Measurements from ENCODE around the gene PKIB. TPM values are rescaled to one million over a fixed set of nuclear protein-coding genes. Genes with fewer than 3 reads are reported as not detected.
A peak's percentile ranks its signal among the peaks of the same experiment; 100 is the strongest.

The PKIB gene
- total and polyA plus RNA-seq, 10 of the 15 experiments (the other 5 are each of a cell fraction or from before 2014, with no cell fraction given): 0.20 to 1.8 (median 0.87) TPM

DNA sequence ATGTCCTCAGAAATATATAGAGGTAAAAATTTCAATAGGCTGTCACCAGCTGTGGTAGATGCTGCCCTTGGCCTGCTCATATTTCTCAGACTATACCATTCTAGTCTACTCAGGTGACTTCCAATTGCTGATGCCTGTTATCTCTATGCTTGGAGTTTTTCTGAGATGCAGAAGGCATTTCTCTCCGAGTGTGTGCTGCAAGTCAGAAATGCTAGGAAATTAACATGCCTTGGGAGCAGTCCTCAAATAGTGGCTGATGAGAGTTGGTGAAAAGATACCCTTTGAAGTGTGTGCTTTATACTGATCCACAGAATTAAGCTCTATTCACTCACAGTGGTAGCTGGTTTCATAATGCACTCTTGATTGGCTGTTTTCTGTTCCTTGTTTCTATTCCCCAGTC, 43.2 kb upstream of the PKIB start:
- DNase-seq (ENCODE audit: low read depth, low spot score) (no peak), FAIRE-seq (no peak), ATAC-seq (peak; percentile 15; the same call in 1 of the 3 replicates)
- no peaks in the 10 kb centered on the region for H3K27me3 ChIP-seq (replicated peaks in 1 of 2; ENCODE audit: control insufficient read depth in 2 of 2, insufficient read depth in 2 of 2, low read length in 1 of 2)
- no peak overlapping the region for H2AFZ ChIP-seq (ENCODE audit: control insufficient read depth, low read depth, low read length)
- CTCF ChIA-PET: interaction anchor here (1.5 kb wide), 1 partner anchor 163 kb away, joined by 4 read pairs; no protein-coding TSS in a partner anchor
- TF ChIP-seq FOXK2 (IDR thresholded peaks at IDR 0.05) (peak; percentile 59; the same call in 1 of the 2 replicates), BHLHE40 (IDR thresholded peaks at IDR 0.05; ENCODE audit: borderline replicate concordance in 1 of 2, low read depth in 2 of 2, low read length in 1 of 2) (0 out of 4 replicates have a peak, but pooled peaks of 1 of the 2 experiments have one; percentile 6), CREM (IDR thresholded peaks at IDR 0.05; ENCODE audit: low read depth) (no peak), EP300 (IDR thresholded peaks at IDR 0.05; ENCODE audit: borderline replicate concordance in 1 of 2, control insufficient read depth in 1 of 2, low read depth in 2 of 2, low read length in 2 of 2) (no peak)
- TF ChIP-seq, protein P1, sequence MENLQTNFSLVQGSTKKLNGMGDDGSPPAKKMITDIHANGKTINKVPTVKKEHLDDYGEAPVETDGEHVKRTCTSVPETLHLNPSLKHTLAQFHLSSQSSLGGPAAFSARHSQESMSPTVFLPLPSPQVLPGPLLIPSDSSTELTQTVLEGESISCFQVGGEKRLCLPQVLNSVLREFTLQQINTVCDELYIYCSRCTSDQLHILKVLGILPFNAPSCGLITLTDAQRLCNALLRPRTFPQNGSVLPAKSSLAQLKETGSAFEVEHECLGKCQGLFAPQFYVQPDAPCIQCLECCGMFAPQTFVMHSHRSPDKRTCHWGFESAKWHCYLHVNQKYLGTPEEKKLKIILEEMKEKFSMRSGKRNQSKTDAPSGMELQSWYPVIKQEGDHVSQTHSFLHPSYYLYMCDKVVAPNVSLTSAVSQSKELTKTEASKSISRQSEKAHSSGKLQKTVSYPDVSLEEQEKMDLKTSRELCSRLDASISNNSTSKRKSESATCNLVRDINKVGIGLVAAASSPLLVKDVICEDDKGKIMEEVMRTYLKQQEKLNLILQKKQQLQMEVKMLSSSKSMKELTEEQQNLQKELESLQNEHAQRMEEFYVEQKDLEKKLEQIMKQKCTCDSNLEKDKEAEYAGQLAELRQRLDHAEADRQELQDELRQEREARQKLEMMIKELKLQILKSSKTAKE (IDR thresholded peaks at IDR 0.05; ENCODE audit: low read depth, poor library complexity, severe bottlenecking): no peak
- H3K4me3 ChIP-seq: no peak overlapping the region
- no peaks in the 10 kb centered on the region for H4K20me1 ChIP-seq (ENCODE audit: control insufficient read depth, insufficient read depth)
- no peaks in the 10 kb centered on the region for H3K79me2 ChIP-seq (ENCODE audit: control insufficient read depth, insufficient read depth, low read length)
- BruUV-seq (replicated peaks): no TSS peak
- intact Hi-C loops (cut with micrococcal nuclease; ENCODE audit: unreplicated experiment) (no loop called here), in situ Hi-C loops (cut with MboI) (no loop called here)
- H3K4me1 ChIP-seq (ENCODE audit: control insufficient read depth, insufficient read depth, low read length): no peaks in the 10 kb centered on the region
- H3K27ac ChIP-seq (ENCODE audit: control insufficient read depth, insufficient read depth): no peak overlapping the region
- H3K36me3 ChIP-seq (ENCODE audit: control insufficient read depth in 2 of 2, insufficient read depth in 2 of 2, low read length in 1 of 2): no peaks in the 10 kb centered on the region
- POLR2A ChIA-PET: no interaction called here
- no peak overlapping the region for H3K4me2 ChIP-seq (ENCODE audit: control insufficient read depth, insufficient read depth)
- RAD21 ChIA-PET (ENCODE audit: unreplicated experiment): interaction anchor here (1.0 kb wide), 1 partner anchor 43 kb away, joined by 3 read pairs; the partner anchor contains the start of gene PKIB
- H3K9me3 ChIP-seq (replicated peaks; ENCODE audit: control insufficient read depth, insufficient read depth, low read length): no peaks in the 10 kb centered on the region
- H3K9ac ChIP-seq (ENCODE audit: control insufficient read depth, insufficient read depth, low read length): no peak overlapping the region
- SMC1A ChIA-PET (ENCODE audit: uncharacterized antibody, unreplicated experiment): interaction anchor here (0.7 to 1.8 kb wide), 4 partner anchors 15 to 1251 kb away, joined by 3 read pairs; no protein-coding TSS in a partner anchor
- 33% methylated on average over 1 of the region's 1 CpG for WGBS (ENCODE audit: insufficient coverage, insufficient replicate concordance, low lambda C conversion rate, missing lambda C conversion rate)

Measured in GM12878 (cell line).